ENCODE measurements around the gene SH3BP5L.

DNA sequence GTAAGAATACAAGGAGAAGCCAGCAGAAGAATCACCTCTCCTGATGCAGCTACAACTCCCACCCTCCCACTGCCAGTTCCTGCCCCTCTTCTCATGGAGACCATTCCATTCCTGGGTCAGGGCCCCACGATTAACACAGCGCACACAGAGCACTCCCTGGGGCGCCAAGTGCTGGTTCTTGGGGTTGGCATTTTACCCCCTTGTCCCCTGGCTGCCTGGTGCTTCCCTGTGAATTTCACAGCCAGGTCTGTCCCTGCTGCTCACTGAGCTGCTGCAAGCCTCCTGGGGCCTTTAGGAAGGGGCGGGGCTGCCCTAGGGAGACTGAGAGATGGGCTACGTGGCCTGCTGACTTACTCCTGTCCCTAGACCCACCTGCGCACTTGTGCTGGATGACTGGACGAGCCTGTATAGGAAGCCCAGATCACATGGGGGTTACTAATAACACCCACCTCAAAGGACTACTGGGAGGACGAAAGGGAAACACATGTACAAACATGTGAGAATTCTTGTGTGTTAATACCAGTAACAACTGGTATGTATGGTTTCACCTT, 17.1 kb upstream of the SH3BP5L start:
- TF ChIP-seq, protein P1, sequence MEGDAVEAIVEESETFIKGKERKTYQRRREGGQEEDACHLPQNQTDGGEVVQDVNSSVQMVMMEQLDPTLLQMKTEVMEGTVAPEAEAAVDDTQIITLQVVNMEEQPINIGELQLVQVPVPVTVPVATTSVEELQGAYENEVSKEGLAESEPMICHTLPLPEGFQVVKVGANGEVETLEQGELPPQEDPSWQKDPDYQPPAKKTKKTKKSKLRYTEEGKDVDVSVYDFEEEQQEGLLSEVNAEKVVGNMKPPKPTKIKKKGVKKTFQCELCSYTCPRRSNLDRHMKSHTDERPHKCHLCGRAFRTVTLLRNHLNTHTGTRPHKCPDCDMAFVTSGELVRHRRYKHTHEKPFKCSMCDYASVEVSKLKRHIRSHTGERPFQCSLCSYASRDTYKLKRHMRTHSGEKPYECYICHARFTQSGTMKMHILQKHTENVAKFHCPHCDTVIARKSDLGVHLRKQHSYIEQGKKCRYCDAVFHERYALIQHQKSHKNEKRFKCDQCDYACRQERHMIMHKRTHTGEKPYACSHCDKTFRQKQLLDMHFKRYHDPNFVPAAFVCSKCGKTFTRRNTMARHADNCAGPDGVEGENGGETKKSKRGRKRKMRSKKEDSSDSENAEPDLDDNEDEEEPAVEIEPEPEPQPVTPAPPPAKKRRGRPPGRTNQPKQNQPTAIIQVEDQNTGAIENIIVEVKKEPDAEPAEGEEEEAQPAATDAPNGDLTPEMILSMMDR (IDR thresholded peaks at IDR 0.05 in 4 of 5, conservative IDR thresholded peaks at IDR 0.05 in 1 of 5), result no peak
- no peak for TF ChIP-seq POLR2A (IDR thresholded peaks at IDR 0.05)

Measured in gastrocnemius medialis (tissue), 4 donors.